Adipocyte (in vitro differentiated cells): ENCODE data around the gene BAD.

ENCODE experiments used
- DNase-seq: peaks from one replicate; pipeline ENCODE4 v3.0.0-alpha.2; 2015; ENCODE audit warnings: low read depth
- H3K27me3 ChIP-seq: replicated peaks from 2 replicates; pipeline ENCODE4 v1.7.0; 2013; ENCODE audit warnings: mild to moderate bottlenecking, low read length, moderate library complexity; ENCODE audit not compliant: control insufficient read depth, insufficient read depth
- H3K36me3 ChIP-seq: 2 replicates; pipeline ENCODE4 v1.7.0; 2013; ENCODE audit warnings: low read length, mild to moderate bottlenecking, moderate library complexity; ENCODE audit not compliant: control insufficient read depth, insufficient read depth, severe bottlenecking
- H3K4me1 ChIP-seq: 2 replicates; pipeline ENCODE4 v1.7.0; 2013; ENCODE audit warnings: mild to moderate bottlenecking, low read length, moderate library complexity; ENCODE audit not compliant: control insufficient read depth, insufficient read depth
- H3K4me3 ChIP-seq: 2 replicates; pipeline ENCODE4 v1.7.0; 2013; ENCODE audit warnings: mild to moderate bottlenecking, low read length, moderate library complexity
- H3K9ac ChIP-seq: 2 replicates; pipeline ENCODE4 v1.7.0; 2013; ENCODE audit warnings: mild to moderate bottlenecking, low read length, moderate library complexity
- H3K9me3 ChIP-seq: 2 replicates; pipeline ENCODE4 v1.7.0; 2013; ENCODE audit warnings: mild to moderate bottlenecking, low read length, moderate library complexity; ENCODE audit not compliant: control insufficient read depth

The BAD gene

DNA sequence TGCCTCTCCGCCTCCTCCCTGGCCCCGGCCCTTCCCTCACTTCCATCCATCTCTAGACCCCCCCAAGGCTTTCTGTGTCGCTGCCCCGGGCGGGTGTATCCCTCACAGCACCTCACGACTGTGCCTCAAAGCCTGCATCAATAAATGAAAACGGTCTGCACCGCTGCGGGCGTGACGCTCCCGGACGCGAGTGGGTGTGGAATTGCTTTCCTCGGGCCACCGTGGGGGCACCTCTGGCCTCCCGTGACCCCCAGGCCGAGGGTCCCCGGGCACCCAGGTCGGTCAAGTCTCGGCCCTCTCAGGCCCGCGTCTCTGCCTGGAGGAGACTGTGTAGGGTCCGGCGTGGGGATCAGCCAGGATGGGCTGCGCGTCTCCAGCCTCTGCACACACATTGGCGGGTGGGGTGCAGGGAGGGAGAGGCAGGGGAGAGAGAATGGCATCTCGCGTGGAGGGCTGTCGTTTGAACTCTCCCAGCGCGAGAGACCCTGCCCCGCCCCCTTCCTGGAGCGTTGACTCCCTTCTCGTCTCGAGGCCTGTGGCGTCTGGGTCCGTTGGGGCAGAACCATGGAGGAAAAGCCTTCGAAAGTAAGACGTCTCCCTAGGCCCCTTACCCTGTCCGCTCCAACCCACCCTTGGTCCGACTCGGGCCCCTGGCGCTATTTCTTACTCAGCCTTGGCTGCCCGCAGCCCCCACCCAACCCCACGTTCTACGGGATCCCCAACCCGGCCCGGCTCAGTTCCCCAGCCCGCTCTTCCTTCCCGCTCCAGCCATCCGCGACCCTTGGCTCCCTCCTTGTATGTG lies 15.6 kb upstream of the BAD start, which contains the start of gene CATSPERZ:
CATSPERZ (plus strand) TSS at position 512 of the 802 bp plus-strand sequence; CDS start at position 565, 53 bp downstream.
- H3K36me3 ChIP-seq = no peaks in the 10 kb centered on the region
- H3K4me3 ChIP-seq = peak within 1 kb of the TSS; percentile 73
- peak within 1 kb of the TSS; percentile 68 for H3K9ac ChIP-seq
- no peaks in the 10 kb centered on the region for H3K9me3 ChIP-seq
- peaks cover 18% of the 10 kb centered on the region for H3K4me1 ChIP-seq
- peaks cover 36% of the 10 kb centered on the region for H3K27me3 ChIP-seq
- no peak for DNase-seq

DNA sequence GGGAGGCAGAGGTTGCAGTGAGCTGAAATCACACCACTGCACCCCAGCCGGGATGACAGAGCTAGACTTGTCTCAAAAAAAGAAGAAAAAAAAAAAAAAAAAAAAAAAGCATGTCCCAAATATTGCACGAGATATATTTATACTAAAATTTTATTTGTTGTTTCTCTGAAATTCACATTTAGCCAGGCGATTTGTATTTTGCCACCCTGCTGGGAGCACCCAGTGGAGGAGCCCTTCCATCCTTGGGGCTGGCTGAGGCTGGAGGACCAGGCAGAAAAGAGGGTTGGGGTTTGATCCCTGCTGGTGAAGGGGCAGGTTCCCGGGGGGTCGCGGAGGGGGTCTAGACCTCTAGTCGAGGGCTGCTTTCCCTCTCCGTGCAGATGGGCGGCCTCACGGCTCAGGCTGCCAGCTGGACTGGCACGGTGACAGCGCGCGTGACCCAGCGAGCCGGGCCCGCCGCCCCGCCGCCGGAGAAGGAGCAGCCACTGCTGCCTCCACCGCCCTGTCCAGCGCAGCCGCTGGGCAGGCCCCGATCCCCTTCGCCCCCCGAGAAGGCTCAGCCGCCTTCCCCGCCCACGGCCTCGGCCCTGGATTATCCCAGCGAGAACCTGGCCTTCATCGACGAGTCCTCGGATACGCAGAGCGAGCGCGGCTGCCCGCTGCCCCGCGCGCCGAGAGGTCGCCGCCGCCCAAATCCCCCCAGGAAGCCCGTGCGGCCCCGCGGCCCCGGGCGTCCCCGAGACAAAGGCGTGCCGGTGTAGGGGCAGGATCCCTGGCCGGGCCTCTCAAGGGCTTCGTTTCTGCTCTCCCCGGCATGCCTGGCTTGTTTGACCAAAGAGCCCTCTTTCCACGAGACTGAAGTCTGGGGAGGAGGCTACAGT lies 14.7 kb upstream of the BAD start:
- peak; percentile 70 for DNase-seq
- Histone ChIP-seq H3K36me3 (no peaks in the 10 kb centered on the region), H3K9me3 (no peaks in the 10 kb centered on the region), H3K27me3 (peaks cover 36% of the 10 kb centered on the region), H3K4me3 (peak overlapping the region; percentile 61), H3K9ac (peak overlapping the region; percentile 66), H3K4me1 (peaks cover 18% of the 10 kb centered on the region)

DNA sequence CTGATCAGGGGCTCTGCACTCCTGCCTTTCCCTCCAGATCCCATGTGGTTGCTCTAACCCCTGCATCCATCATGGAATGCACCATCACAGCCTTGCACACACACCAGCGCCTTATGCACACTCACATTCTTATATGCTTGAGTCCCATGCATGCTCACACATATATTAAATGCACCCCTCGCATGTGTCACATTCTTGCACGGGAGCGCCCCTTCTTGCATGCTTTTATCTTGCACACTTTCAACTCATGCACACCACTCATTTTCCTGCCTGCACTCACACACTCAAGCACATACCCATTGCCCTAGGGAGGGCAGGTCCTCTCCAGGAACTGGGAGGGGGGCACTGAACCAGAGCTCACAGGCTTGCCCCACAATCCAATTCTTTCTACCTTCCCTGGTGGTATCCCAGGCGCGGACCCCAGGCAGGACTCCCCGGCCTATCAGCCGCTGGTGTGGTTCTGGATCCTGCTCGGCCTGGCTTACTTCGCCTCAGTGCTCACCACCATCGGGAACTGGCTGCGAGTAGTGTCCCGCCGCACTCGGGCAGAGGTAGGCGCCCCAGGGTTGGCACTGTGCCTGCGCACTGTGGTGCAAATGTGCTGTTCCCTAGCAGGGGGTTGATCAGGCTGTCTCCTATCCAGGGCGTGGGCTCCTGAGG lies 13.4 kb upstream of the BAD start:
- H3K9me3 ChIP-seq = no peaks in the 10 kb centered on the region
- H3K9ac ChIP-seq = no peak overlapping the region
- H3K27me3 ChIP-seq = peaks cover 46% of the 10 kb centered on the region
- no peaks in the 10 kb centered on the region for H3K36me3 ChIP-seq
- peaks cover 15% of the 10 kb centered on the region for H3K4me1 ChIP-seq
- H3K4me3 ChIP-seq = no peak overlapping the region
- no peak for DNase-seq

DNA sequence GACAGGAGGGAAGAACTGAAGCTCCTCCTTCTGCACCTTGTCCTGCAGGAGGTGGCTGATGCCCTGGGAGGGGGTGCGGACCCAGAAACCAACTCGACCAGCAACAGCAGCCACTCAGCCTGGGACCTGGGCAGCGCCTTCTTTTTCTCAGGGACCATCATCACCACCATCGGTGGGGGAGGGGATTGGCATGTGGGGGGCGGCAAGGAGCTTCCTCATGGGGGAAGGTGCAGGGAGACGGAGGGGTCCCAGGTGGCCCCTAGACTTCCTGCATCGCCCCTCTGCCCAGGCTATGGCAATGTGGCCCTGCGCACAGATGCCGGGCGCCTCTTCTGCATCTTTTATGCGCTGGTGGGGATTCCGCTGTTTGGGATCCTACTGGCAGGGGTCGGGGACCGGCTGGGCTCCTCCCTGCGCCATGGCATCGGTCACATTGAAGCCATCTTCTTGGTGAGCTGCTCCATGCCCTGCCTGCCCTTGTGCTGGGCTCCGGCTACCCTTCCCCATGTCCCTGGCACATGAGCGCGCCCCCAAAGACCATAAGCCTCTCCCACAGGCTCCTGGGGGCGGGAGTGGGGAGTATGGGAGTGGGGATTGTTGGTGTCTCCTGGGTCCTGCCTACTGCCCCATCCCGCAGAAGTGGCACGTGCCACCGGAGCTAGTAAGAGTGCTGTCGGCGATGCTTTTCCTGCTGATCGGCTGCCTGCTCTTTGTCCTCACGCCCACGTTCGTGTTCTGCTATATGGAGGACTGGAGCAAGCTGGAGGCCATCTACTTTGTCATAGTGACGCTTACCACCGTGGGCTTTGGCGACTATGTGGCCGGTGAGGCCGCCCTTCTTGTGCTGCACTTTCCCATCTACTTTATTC lies 12.6 kb upstream of the BAD start:
- H3K4me3 ChIP-seq = no peak overlapping the region
- H3K4me1 ChIP-seq = peaks cover 15% of the 10 kb centered on the region
- H3K27me3 ChIP-seq = peaks cover 51% of the 10 kb centered on the region
- H3K9ac ChIP-seq = no peak overlapping the region
- H3K36me3 ChIP-seq = no peaks in the 10 kb centered on the region
- no peak for DNase-seq
- H3K9me3 ChIP-seq = no peaks in the 10 kb centered on the region

DNA sequence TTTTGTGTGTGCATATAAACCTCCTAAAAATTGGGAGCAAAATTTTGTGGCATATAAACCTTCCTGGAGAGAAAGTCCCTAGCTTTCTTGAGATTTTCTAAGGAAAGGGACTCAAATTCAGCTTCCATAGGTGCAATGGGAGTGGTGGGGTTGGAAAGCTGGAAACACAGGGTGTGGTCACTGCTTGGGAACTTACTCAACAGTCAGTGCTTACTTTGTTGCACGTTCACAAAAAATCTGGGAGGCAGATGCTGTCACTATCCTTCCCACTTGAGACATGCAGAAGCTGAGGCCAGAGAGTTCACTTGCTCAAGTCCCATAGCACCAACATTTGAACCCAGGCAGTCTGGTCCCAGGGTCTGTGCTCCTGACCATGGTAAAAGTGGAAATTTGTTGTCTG lies 11.8 kb upstream of the BAD start:
- no peaks in the 10 kb centered on the region for H3K9me3 ChIP-seq
- no peak overlapping the region for H3K9ac ChIP-seq
- H3K27me3 ChIP-seq = peaks cover 51% of the 10 kb centered on the region
- H3K36me3 ChIP-seq = no peaks in the 10 kb centered on the region
- H3K4me3 ChIP-seq = no peak overlapping the region
- DNase-seq = no peak
- H3K4me1 ChIP-seq = peaks cover 15% of the 10 kb centered on the region

DNA sequence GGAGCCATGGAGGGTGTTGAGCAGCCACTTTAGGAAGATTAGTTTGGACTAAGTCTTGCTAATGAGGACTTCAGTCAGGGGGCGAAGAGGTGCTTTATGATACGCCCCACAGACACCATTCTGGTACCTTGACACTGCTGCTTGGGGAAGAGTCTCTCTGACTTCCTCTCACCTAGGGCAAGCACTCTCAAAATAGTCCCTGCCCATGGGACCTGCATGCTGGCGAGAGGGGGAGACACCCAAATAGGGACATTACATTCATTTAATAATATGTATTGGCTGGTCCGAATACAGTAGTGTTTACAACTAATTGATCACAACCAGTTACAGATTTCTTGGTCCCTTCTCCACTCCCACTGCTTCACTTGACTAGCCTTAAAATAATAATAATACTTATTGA lies 11.3 kb upstream of the BAD start:
- H3K4me3 ChIP-seq = no peak overlapping the region
- H3K36me3 ChIP-seq = no peaks in the 10 kb centered on the region
- peaks cover 51% of the 10 kb centered on the region for H3K27me3 ChIP-seq
- no peak for DNase-seq
- no peak overlapping the region for H3K9ac ChIP-seq
- no peaks in the 10 kb centered on the region for H3K9me3 ChIP-seq
- H3K4me1 ChIP-seq = peaks cover 13% of the 10 kb centered on the region

DNA sequence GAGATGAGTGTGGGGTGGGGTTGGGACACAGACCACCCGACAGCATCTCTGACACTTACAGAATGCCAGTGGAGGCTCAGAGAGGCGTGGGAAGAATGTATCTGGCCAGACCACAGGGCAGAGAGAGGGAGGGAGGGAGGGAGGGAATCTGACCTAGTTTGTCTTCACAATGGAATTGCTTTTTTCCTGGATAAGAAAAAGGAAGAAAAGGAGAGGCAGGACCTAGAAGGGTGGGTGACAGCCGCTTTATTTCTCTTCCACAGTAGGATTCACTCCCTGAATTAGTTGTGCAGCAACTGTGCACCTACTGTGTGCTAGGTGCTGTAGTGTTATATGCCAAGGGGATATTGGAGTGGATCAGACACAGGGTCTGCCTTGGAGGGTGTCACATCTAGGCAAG lies 10.3 kb upstream of the BAD start:
- Histone ChIP-seq H3K4me3 (no peak overlapping the region), H3K9me3 (no peaks in the 10 kb centered on the region), H3K4me1 (peaks cover 5% of the 10 kb centered on the region), H3K27me3 (peaks cover 44% of the 10 kb centered on the region), H3K36me3 (no peaks in the 10 kb centered on the region), H3K9ac (no peak overlapping the region)
- DNase-seq = peak; percentile 39

DNA sequence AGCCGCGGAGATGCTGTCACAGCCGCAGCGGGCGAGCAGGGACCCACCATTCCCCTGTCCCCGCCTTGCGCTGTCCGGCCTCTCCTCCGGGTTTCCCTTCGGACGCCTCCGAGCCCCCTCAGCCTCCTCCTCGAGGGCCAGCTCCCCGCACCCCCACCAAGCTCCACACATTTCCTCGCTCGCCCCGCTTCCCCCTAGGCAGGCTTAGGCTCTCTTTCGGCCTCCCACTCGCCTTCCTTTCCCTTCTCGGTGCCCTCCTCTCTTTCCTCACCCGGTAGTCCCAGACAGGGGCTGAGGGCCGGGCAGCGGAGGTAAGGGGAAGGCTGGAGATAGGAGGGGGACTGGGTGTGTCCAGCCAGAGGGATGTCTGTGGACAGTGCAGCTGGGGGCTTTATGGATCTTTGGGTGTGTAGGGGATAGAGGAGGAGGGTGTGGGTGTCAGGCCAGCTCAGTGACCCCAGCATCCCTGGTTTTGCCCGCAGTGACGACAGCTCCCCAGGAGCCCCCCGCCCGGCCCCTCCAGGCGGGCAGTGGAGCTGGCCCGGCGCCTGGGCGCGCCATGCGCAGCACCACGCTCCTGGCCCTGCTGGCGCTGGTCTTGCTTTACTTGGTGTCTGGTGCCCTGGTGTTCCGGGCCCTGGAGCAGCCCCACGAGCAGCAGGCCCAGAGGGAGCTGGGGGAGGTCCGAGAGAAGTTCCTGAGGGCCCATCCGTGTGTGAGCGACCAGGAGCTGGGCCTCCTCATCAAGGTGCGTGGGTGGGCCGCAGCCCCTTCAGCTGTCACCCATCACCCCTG lies 8.2 kb upstream of the BAD start:
- no peaks in the 10 kb centered on the region for H3K4me1 ChIP-seq
- peak overlapping the region; percentile 62 for H3K4me3 ChIP-seq
- peak overlapping the region; percentile 34 for H3K9ac ChIP-seq
- H3K27me3 ChIP-seq = peaks cover 33% of the 10 kb centered on the region
- H3K36me3 ChIP-seq = no peaks in the 10 kb centered on the region
- H3K9me3 ChIP-seq = no peaks in the 10 kb centered on the region
- no peak for DNase-seq

DNA sequence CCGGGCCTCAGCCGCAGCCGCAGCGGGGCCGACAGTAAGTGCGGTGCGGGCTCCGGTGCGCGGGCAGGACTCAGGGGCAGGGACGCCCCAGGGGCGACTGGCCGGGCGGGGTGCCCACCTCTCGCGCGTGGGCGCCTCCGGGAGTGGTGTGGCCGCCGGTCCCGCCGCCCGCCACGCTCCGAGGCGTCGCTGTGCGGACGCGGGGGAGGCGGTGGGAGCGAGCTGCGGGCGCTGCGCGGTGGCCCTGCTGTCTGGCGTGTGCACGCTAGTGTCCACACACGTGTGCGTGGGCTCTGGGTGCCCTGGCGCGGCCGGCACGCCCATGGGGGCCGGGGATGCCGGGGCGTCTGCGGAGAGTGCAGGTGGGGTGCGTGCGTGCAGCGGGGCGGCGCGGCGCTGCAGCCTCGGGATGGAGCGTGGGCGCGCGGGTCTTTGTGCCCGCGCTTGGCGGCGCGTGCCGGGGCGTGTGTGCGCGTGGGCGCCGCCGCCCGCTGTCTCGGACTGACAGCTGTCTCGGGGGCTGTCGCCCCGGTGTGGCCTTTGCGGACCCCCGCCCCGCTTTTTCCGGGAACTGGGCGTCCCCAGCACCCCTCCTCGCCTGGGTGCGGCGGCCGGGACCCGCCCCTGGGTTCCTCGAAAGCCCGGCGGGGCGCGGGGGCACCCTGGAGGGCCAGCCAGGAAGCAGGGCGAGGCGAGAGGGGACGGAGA lies 7.4 kb upstream of the BAD start:
- DNase-seq = peak; percentile 43
- H3K4me3 ChIP-seq = peak overlapping the region; percentile 62
- peak overlapping the region; percentile 34 for H3K9ac ChIP-seq

More for the DNA sequence above, 7.4 kb upstream of the BAD start:
- Histone ChIP-seq H3K27me3 (peaks cover 26% of the 10 kb centered on the region), H3K9me3 (no peaks in the 10 kb centered on the region), H3K36me3 (no peaks in the 10 kb centered on the region), H3K4me1 (no peaks in the 10 kb centered on the region)
